Central memory CD8-positive, alpha-beta T cell (primary cell): ENCODE measurements around the gene CUEDC1.

Source experiments
- ATAC-seq: fragments of 150-1000 bp; cut with Tn5 transposase; replicated peaks from 2 replicates; pipeline ENCODE4 v1.10.0; 2022; ENCODE audit warnings: mild to moderate bottlenecking, moderate FRiP score, moderate number of reproducible peaks; ENCODE audit not compliant: poor library complexity, severe bottlenecking; ENCODE audit errors: extremely low read depth
- DNase-seq, 2 donors: peaks; one replicate each; pipeline ENCODE4 v3.0.0; 2021; ENCODE audit warnings: low spot score in 2 of 2
- H3K27ac Mint-ChIP-seq: one replicate; pipeline ENCODE4 v1.8.0; 2022; ENCODE audit warnings: low read depth, mild to moderate bottlenecking, moderate library complexity, mixed read lengths
- H3K27me3 Mint-ChIP-seq: one replicate; pipeline ENCODE4 v1.8.0; 2022; ENCODE audit warnings: mixed read lengths
- H3K36me3 Mint-ChIP-seq: one replicate; pipeline ENCODE4 v1.8.0; 2022; ENCODE audit warnings: mild to moderate bottlenecking, moderate library complexity, mixed read lengths; ENCODE audit not compliant: insufficient read depth
- H3K4me1 Mint-ChIP-seq: one replicate; pipeline ENCODE4 v1.8.0; 2022; ENCODE audit warnings: mixed read lengths
- H3K4me3 Mint-ChIP-seq: one replicate; pipeline ENCODE4 v1.8.0; 2022; ENCODE audit warnings: mild to moderate bottlenecking, moderate library complexity, mixed read lengths
- H3K9me3 Mint-ChIP-seq: one replicate; pipeline ENCODE4 v1.8.0; 2022; ENCODE audit warnings: mixed read lengths

CUEDC1 gene

DNA sequence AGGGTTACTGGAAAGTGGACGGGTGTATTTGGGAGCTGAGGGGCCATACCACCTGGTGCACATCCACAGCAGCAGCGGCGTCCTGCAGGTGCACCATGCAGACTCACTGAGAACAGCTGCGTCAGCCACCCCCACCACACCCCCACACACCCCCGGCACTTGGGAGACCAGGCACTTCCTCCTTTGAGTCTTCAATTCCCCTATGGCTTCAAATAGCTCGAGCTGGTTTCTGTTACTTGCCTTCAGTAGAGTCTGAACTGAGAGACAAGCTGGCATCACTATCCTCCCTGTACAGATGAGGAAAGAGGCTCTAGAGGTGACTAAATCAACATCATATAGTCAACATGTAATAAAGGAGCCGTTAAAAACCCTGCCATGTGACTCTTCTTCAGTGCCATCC lies 15.4 kb downstream of the CUEDC1 start:
- no peaks in the 10 kb centered on the region for H3K9me3 Mint-ChIP-seq
- peak; percentile 56 for ATAC-seq
- H3K36me3 Mint-ChIP-seq = no peaks in the 10 kb centered on the region
- H3K27me3 Mint-ChIP-seq = peaks cover 23% of the 10 kb centered on the region
- H3K4me3 Mint-ChIP-seq = no peak overlapping the region
- H3K27ac Mint-ChIP-seq = no peak overlapping the region
- no peak for DNase-seq
- H3K4me1 Mint-ChIP-seq = peaks cover 9% of the 10 kb centered on the region

DNA sequence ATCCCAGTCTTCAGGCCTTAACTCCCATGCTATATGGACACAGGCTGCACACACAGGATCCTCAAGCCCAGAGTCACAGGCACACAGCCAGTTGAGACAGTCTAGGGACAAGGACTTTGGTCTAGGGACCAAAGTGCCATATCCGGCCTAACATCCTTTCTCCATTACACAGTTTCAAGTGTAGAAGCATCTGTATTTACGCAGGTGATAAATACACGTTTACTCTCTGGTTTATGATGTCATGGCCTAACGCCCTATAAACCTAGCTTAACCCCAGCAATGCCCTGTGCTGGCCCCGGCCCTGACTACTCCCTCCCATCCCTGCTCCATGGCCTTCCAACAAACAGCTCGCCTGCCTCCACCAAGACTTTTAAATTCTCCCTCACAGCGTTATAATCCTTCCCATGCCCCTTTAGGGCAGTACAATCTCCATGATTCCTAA lies 17.1 kb downstream of the CUEDC1 start:
- DNase-seq = no peak
- H3K36me3 Mint-ChIP-seq = no peaks in the 10 kb centered on the region
- H3K9me3 Mint-ChIP-seq = no peaks in the 10 kb centered on the region
- H3K27ac Mint-ChIP-seq = no peak overlapping the region
- H3K27me3 Mint-ChIP-seq = peaks cover 23% of the 10 kb centered on the region
- H3K4me3 Mint-ChIP-seq = no peak overlapping the region
- ATAC-seq = no peak
- H3K4me1 Mint-ChIP-seq = peaks cover 9% of the 10 kb centered on the region

DNA sequence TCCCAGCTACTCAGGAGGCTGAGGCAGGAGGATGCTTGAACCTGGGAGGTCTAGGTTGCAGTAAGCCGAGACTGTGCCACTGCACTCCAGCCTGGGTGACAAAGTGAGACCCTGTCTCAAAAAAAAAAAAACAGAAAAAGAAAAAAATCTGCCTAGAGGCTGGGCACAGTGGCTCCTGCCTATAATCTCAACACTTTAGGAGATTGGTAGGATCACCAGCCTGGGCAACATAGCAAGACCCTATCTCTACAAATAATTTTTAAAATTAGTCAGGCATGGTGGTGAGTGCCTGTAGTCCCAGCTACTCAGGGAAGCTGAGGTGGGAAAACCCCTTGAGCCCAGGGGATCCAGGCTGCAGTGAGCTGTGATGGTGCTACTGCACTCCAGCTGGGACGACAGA lies 17.7 kb downstream of the CUEDC1 start:
- Mint-ChIP-seq H3K9me3 (no peaks in the 10 kb centered on the region), H3K36me3 (no peaks in the 10 kb centered on the region), H3K27me3 (peaks cover 23% of the 10 kb centered on the region), H3K4me1 (peaks cover 9% of the 10 kb centered on the region), H3K4me3 (no peak overlapping the region), H3K27ac (no peak overlapping the region)
- DNase-seq (no peak), ATAC-seq (no peak)

DNA sequence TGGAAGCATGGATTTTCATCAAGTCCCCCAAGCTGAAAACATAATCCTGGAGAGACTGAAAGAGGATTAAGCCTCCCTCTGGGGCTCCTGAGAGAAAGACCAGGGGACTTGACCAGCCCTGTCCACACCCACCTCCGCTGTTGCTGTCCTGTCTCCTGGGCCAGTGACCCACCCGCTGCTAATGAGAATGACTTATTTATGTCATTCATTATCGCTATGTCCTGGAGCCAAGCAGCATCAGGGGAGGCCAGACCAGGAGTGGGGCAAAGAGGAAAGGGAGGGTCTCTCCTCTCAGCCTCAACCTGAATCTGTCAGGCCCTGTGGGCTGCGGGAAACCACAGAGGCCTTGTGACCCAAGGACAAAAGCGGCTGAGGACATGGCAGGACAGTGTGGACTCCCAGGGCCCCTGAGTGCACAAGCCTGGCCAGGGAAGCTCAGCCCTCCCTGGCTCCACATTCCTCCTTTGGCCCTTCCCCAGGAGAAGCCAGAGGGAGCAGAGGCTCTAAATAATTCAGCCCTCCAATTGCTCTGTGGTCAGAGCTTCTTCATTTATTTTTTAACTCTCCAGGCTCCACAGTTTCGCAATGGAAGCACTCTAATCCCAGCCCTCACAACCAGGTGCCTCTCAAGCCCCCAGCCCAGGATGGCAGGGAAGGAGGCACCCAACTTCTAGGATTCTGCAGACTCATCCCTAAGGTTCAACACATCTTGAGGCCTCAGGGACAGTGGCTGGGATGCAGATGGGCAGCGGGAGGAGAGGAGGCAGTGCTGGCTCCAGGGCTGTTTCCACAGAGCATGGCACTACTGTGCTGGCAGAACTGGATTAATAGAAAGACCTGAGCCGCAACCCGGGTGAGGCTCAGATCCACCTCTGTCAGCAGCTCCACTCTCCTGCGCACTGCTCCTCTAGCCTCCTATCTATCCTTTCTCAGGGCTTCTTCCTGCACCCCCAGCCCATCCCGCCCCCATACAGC lies 19.1 kb downstream of the CUEDC1 start:
- peaks cover 31% of the 10 kb centered on the region for H3K27me3 Mint-ChIP-seq
- H3K27ac Mint-ChIP-seq = no peak overlapping the region

DNA sequence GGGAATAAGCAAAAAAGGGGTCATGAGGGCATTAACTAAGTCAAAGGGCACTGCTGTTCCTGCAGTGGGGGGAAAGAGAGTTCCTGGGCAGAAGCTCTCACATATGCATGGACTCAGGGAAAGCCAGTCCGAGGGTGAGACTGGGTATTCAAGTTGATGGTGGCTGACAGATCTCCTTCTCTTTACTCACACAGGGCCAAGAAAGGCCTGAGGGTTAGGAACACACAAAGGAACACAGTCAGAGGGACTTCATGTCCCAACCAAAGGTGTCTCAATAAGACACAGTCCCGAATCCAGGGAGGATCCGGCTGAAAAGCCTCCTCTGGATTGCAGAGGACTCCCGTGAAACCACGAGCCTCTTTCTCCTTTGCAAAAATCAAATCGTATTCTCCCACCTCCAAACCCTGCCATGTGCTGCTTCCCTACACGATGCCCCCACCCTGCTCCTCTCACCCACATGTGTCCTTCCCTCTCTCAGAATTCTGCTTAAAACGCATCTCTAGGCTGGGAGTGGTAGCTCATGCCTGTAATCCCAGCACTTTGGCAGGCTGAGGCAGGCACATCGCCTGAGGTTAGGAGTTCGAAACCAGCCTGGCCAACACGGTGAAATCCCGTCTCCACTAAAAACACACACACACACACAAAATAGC lies 23.6 kb downstream of the CUEDC1 start:
- ATAC-seq = no peak

More for the DNA sequence above, 19.1 kb downstream of the CUEDC1 start:
- ATAC-seq (no peak), DNase-seq (no peak)
- H3K9me3 Mint-ChIP-seq = no peaks in the 10 kb centered on the region
- H3K36me3 Mint-ChIP-seq = no peaks in the 10 kb centered on the region
- peaks cover 9% of the 10 kb centered on the region for H3K4me1 Mint-ChIP-seq
- no peak overlapping the region for H3K4me3 Mint-ChIP-seq

DNA sequence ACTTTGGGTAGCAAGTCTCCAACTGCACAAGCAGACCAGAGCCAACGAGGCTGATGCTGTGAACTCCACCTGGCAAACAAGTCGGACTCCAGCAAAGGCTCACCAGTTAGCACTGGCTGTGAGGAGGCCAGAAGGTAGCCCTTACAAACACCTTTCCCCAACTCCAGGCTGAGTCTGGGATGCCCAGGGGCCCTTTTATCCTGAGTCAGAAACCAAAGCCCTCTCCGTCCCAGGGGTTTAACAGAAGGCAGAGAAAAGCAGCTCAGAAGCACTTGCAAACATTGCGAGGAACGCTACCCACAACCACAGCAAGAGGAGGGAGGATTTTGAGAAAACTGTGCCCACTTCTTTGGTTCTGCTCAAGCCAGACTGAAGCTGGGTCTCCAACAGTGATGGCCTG lies 25.0 kb downstream of the CUEDC1 start:
- DNase-seq (no peak), ATAC-seq (no peak)
- Mint-ChIP-seq H3K27me3 (peaks cover 58% of the 10 kb centered on the region), H3K4me3 (no peak overlapping the region), H3K9me3 (no peaks in the 10 kb centered on the region), H3K36me3 (no peaks in the 10 kb centered on the region), H3K4me1 (no peaks in the 10 kb centered on the region), H3K27ac (no peak overlapping the region)

More for the DNA sequence above, 23.6 kb downstream of the CUEDC1 start:
- Mint-ChIP-seq H3K4me3 (no peak overlapping the region), H3K9me3 (no peaks in the 10 kb centered on the region), H3K36me3 (no peaks in the 10 kb centered on the region), H3K4me1 (no peaks in the 10 kb centered on the region), H3K27ac (no peak overlapping the region), H3K27me3 (peaks cover 47% of the 10 kb centered on the region)
- DNase-seq = no peak

DNA sequence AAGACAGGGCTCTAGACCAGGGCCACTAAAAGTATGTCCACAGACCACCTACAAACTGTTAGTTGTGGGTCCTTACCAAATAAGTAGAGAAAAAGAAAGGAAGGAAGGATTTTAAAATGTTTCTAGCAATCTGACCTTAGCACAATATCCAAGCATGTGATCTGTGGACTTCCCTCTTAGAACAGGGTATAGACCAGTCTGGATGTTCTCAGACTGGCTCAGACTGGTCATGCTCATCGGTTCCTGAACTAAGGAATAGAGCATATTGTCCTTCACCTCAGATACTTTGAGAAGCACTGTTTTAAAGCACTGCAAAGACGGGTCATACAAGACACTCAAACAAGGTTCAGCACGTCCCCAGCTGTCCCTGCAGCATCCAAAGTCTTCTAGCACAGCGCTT lies 25.8 kb downstream of the CUEDC1 start:
- H3K4me3 Mint-ChIP-seq = no peak overlapping the region
- peaks cover 67% of the 10 kb centered on the region for H3K27me3 Mint-ChIP-seq
- no peaks in the 10 kb centered on the region for H3K4me1 Mint-ChIP-seq
- DNase-seq = no peak
- no peak for ATAC-seq
- H3K9me3 Mint-ChIP-seq = no peaks in the 10 kb centered on the region
- no peak overlapping the region for H3K27ac Mint-ChIP-seq
- H3K36me3 Mint-ChIP-seq = no peaks in the 10 kb centered on the region

DNA sequence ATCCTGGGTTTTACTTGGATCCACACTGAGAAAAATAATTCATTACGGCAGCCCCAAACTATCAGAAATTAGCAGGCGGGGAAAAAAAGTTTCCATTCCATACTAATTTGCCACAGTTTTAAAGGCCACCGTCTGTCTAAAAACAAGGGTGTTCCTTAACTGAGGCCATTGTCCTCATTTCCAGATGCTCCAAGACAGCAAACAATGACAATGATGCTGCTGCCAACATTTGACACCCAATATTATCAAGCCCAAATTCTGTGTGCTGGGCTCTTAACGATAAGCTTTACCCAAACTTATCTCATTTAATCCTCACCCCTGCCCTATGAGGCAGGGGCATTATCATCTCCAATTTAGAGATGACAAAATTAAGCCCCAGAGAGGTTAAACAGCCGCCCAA lies 26.3 kb downstream of the CUEDC1 start:
- Mint-ChIP-seq H3K9me3 (no peaks in the 10 kb centered on the region), H3K27me3 (peaks cover 68% of the 10 kb centered on the region), H3K4me3 (no peak overlapping the region), H3K36me3 (no peaks in the 10 kb centered on the region), H3K4me1 (no peaks in the 10 kb centered on the region), H3K27ac (no peak overlapping the region)
- no peak for DNase-seq
- ATAC-seq = no peak

DNA sequence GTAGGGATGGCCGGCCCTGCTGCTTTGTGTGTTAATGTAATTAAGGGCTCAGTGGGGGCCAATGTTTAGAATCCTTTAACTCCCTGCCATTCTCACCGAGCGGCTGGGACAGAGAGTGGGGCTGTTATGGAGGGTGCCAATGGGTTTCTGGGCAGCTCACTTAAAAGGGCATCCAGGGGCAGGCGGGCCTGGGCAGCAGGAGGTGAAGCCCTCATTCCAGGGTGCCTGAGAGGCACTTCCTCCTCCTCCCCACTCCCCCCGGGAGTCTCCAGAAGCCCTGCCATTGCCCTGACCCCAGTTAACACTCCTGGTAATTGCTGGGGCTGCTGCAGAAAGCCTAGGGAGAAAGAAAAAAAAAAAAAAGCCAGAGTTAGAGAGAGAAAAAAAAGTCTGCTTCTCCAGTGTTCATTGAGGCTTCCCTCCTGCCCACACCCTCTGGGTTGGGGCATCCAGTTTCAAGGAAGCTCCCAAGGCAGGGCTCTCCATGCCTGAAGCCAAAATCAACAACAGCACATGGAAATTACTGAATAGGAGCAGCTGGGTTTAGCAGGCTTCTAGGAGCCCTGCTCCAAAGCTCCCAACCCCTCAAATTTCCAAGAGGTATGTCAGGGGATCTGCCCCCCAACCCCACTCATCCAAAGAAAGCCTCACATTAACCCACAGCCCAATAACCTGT lies 28.0 kb downstream of the CUEDC1 start:
- Mint-ChIP-seq H3K4me1 (peaks cover 3% of the 10 kb centered on the region), H3K36me3 (no peaks in the 10 kb centered on the region), H3K27ac (no peak overlapping the region), H3K27me3 (peaks cover 67% of the 10 kb centered on the region), H3K9me3 (no peaks in the 10 kb centered on the region), H3K4me3 (no peak overlapping the region)
- ATAC-seq (no peak), DNase-seq (no peak)

DNA sequence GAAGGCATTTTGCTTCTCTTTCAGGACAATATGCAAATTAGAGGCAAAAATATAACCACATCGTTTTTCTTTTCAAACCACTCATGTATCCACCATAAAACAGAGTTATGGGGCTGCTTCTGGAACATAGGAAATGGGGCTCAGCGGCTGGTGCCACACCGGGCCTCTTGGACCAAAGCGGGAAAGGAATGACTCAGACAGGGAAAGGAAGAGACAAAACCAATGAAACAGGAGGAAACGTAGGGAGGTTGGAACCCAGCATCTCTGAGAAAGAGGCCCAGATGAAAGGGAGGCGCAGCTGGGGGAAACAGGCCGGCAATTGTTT lies 28.5 kb downstream of the CUEDC1 start:
- Mint-ChIP-seq H3K9me3 (no peaks in the 10 kb centered on the region), H3K27ac (no peak overlapping the region), H3K36me3 (no peaks in the 10 kb centered on the region), H3K4me3 (no peak overlapping the region), H3K27me3 (peaks cover 62% of the 10 kb centered on the region), H3K4me1 (peaks cover 4% of the 10 kb centered on the region)
- ATAC-seq (no peak), DNase-seq (no peak)

DNA sequence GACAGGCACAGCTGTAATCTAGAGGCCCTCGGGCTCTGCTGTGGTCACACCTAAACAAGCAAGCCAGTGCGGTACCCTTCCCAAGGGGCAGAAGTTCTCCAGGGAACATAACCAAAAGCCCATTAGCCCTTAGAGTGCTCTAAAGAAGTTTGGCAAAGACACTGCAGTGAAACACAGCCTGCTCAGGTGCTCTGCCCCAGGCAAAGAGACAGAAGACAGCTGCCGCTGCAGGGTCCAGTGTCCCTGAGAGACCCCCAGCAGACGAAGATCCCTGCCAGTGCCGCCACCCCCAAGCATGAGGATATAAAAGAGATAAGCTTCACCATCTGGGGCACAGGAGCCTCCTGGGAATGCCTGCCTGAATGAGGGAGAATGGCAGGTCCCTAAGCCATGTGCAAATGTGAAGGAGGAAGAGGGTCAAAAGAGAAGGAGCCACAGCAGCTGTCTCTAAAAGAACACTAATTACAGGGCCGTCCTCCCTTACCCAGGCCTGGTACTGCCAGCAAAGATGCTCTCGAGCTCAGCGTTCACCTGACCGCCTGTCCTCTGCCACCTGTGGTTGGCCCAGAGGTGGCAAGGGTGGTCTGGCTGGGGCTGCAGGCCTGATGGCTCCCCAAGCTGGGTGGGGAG lies 29.7 kb downstream of the CUEDC1 start:
- ATAC-seq = no peak
- Mint-ChIP-seq H3K4me3 (no peak overlapping the region), H3K9me3 (no peaks in the 10 kb centered on the region), H3K4me1 (peaks cover 4% of the 10 kb centered on the region), H3K36me3 (no peaks in the 10 kb centered on the region), H3K27ac (no peak overlapping the region), H3K27me3 (peaks cover 51% of the 10 kb centered on the region)
- no peak for DNase-seq

DNA sequence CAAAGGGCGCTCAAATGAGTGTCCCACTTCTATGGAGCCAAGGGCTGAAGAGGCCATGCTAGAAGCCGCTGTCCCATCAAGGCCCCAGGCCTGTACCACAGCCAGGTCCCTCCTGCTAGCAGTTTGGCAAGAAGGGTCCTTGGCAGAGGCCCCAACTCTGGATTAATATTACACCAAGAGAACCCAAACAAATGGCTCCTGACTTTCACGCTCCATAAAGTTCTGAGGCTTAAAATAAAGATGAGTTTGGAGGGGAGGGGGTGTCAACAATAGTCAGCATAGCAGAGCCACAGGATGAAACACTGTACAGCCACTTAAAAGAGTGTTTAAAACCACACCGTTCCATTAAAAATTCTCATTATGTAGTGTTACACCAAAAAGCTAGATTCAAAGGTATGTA lies 30.5 kb downstream of the CUEDC1 start:
- no peaks in the 10 kb centered on the region for H3K36me3 Mint-ChIP-seq
- H3K27me3 Mint-ChIP-seq = peaks cover 44% of the 10 kb centered on the region
- H3K27ac Mint-ChIP-seq = no peak overlapping the region
- H3K9me3 Mint-ChIP-seq = no peaks in the 10 kb centered on the region
- no peak overlapping the region for H3K4me3 Mint-ChIP-seq
- no peak for DNase-seq
- peaks cover 4% of the 10 kb centered on the region for H3K4me1 Mint-ChIP-seq
- ATAC-seq = no peak
